Measurements from ENCODE around the gene HS6ST3.

HS6ST3 gene

GRCh38 chr13:96707146-96707545 lies 617.2 kb downstream of the HS6ST3 start:
- H3K9ac ChIP-seq (ENCODE audit: low read depth, low read length): no peak overlapping the region
- H3K4me2 ChIP-seq (ENCODE audit: insufficient read depth, low read length): no peak overlapping the region
- H3K36me3 ChIP-seq (ENCODE audit: insufficient read depth, low read length): no peaks in the 10 kb centered on the region
- no peaks in the 10 kb centered on the region for H3K9me3 ChIP-seq (ENCODE audit: insufficient read depth, low read length, severe bottlenecking)
- no peak for TF ChIP-seq EZH2 (IDR thresholded peaks at IDR 0.05; ENCODE audit: borderline replicate concordance, low read depth, low read length, severe bottlenecking)
- TF ChIP-seq, protein P1, sequence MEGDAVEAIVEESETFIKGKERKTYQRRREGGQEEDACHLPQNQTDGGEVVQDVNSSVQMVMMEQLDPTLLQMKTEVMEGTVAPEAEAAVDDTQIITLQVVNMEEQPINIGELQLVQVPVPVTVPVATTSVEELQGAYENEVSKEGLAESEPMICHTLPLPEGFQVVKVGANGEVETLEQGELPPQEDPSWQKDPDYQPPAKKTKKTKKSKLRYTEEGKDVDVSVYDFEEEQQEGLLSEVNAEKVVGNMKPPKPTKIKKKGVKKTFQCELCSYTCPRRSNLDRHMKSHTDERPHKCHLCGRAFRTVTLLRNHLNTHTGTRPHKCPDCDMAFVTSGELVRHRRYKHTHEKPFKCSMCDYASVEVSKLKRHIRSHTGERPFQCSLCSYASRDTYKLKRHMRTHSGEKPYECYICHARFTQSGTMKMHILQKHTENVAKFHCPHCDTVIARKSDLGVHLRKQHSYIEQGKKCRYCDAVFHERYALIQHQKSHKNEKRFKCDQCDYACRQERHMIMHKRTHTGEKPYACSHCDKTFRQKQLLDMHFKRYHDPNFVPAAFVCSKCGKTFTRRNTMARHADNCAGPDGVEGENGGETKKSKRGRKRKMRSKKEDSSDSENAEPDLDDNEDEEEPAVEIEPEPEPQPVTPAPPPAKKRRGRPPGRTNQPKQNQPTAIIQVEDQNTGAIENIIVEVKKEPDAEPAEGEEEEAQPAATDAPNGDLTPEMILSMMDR (IDR thresholded peaks at IDR 0.05; ENCODE audit: borderline replicate concordance, extremely low read depth, low read length, poor library complexity, severe bottlenecking): no peak
- H3K4me1 ChIP-seq (ENCODE audit: insufficient read depth, low read length): no peaks in the 10 kb centered on the region
- H3K27me3 ChIP-seq (ENCODE audit: insufficient read depth, low read length, poor library complexity): no peaks in the 10 kb centered on the region
- H2AFZ ChIP-seq (ENCODE audit: low read depth, low read length): no peak overlapping the region
- H4K20me1 ChIP-seq (ENCODE audit: insufficient read depth, low read length): no peaks in the 10 kb centered on the region
- H3K79me2 ChIP-seq (ENCODE audit: insufficient read depth, low read length): no peaks in the 10 kb centered on the region
- H3K4me3 ChIP-seq (ENCODE audit: low read depth in 1 of 2, low read length in 2 of 2): no peak overlapping the region
- H3K27ac ChIP-seq (ENCODE audit: low read length): no peak overlapping the region
- ATAC-seq (ENCODE audit: insufficient read depth, low read depth): no peak
- no peak for DNase-seq

DNA sequence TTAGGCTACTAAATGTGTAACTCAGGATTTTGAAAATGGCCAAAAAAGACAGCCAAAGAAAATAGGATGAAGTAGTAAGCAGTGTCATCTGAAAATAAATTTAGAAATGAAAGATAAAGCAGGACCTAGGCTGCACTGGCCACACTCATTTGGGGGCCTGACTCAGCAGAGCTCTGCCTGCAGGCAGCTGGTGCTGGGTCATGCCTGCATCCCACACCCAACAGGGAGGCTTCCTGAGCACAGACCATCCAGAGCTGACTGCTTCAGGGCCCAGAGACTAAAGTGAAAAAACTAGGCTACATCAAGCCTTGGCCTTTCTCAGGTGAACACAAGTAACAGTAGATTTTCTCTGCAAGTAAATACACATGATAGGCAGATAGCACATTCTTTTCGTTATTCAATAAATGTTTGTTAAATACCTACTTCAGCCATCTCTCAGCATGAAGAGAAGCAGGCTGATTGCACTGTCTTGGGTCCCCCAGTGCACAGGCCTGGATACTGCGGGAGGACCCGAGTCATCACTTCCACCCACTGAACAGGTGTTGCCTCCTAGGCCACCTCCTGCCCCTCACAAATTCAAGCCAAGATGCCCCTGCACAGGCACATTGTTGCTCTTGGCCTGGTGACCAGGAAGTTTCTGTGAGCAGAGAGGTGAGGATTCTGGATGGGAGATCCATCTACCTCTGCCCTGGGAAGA lies 620.4 kb downstream of the HS6ST3 start:
- Histone ChIP-seq H3K4me2 (ENCODE audit: insufficient read depth, low read length) (no peak overlapping the region), H3K9ac (ENCODE audit: low read depth, low read length) (no peak overlapping the region), H3K79me2 (ENCODE audit: insufficient read depth, low read length) (no peaks in the 10 kb centered on the region), H3K4me1 (ENCODE audit: insufficient read depth, low read length) (no peaks in the 10 kb centered on the region), H4K20me1 (ENCODE audit: insufficient read depth, low read length) (no peaks in the 10 kb centered on the region), H2AFZ (ENCODE audit: low read depth, low read length) (no peak overlapping the region), H3K27me3 (ENCODE audit: insufficient read depth, low read length, poor library complexity) (no peaks in the 10 kb centered on the region), H3K9me3 (ENCODE audit: insufficient read depth, low read length, severe bottlenecking) (no peaks in the 10 kb centered on the region), H3K4me3 (ENCODE audit: low read depth in 1 of 2, low read length in 2 of 2) (no peak overlapping the region), H3K27ac (ENCODE audit: low read length) (no peak overlapping the region), H3K36me3 (ENCODE audit: insufficient read depth, low read length) (no peaks in the 10 kb centered on the region)
- TF ChIP-seq EZH2 (IDR thresholded peaks at IDR 0.05; ENCODE audit: borderline replicate concordance, low read depth, low read length, severe bottlenecking): no peak
- TF ChIP-seq, protein P1 (IDR thresholded peaks at IDR 0.05; ENCODE audit: borderline replicate concordance, extremely low read depth, low read length, poor library complexity, severe bottlenecking): no peak
- no peak for DNase-seq
- no peak for ATAC-seq (ENCODE audit: insufficient read depth, low read depth)

DNA sequence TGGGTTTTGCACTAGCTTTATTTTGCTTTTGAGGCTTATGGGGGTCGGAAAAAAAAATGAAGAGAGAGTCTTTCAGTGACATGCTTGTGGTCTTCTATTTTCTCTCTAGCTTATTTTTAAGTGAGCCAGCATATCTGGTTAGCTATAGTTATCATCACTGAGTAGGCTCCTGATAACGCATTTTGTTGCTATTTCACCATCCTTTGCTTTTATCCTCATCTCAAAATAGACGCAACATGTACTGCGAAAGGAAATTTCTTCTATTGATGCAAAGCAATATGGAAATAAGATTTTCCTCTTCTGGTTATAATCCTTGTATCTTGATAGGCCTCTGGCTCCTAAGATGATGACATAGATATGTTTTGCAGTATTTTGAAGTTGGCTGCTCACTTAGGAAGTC lies 630.5 kb downstream of the HS6ST3 start:
- no peaks in the 10 kb centered on the region for H3K9me3 ChIP-seq (ENCODE audit: insufficient read depth, low read length, severe bottlenecking)
- H3K79me2 ChIP-seq (ENCODE audit: insufficient read depth, low read length): no peaks in the 10 kb centered on the region
- no peak overlapping the region for H2AFZ ChIP-seq (ENCODE audit: low read depth, low read length)
- ATAC-seq (ENCODE audit: insufficient read depth, low read depth) (no peak), DNase-seq (no peak)
- no peak overlapping the region for H3K4me3 ChIP-seq (ENCODE audit: low read depth in 1 of 2, low read length in 2 of 2)
- H3K4me2 ChIP-seq (ENCODE audit: insufficient read depth, low read length): no peak overlapping the region
- TF ChIP-seq, protein P1 (IDR thresholded peaks at IDR 0.05; ENCODE audit: borderline replicate concordance, extremely low read depth, low read length, poor library complexity, severe bottlenecking): no peak
- no peak for TF ChIP-seq EZH2 (IDR thresholded peaks at IDR 0.05; ENCODE audit: borderline replicate concordance, low read depth, low read length, severe bottlenecking)
- no peaks in the 10 kb centered on the region for H3K27me3 ChIP-seq (ENCODE audit: insufficient read depth, low read length, poor library complexity)
- H3K9ac ChIP-seq (ENCODE audit: low read depth, low read length): no peak overlapping the region
- H4K20me1 ChIP-seq (ENCODE audit: insufficient read depth, low read length): no peaks in the 10 kb centered on the region
- no peaks in the 10 kb centered on the region for H3K36me3 ChIP-seq (ENCODE audit: insufficient read depth, low read length)
- no peaks in the 10 kb centered on the region for H3K4me1 ChIP-seq (ENCODE audit: insufficient read depth, low read length)
- H3K27ac ChIP-seq (ENCODE audit: low read length): no peak overlapping the region

Measured in DND-41 (cell line).